ENCODE measurements around the gene OR2Y1.
"Not testable (repeated sequence)": the region's sequence is repeated elsewhere in the genome, so short reads cannot be mapped to it uniquely, and the experiment has no call there.

OR2Y1 gene, protein sequence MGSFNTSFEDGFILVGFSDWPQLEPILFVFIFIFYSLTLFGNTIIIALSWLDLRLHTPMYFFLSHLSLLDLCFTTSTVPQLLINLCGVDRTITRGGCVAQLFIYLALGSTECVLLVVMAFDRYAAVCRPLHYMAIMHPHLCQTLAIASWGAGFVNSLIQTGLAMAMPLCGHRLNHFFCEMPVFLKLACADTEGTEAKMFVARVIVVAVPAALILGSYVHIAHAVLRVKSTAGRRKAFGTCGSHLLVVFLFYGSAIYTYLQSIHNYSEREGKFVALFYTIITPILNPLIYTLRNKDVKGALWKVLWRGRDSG

DNA sequence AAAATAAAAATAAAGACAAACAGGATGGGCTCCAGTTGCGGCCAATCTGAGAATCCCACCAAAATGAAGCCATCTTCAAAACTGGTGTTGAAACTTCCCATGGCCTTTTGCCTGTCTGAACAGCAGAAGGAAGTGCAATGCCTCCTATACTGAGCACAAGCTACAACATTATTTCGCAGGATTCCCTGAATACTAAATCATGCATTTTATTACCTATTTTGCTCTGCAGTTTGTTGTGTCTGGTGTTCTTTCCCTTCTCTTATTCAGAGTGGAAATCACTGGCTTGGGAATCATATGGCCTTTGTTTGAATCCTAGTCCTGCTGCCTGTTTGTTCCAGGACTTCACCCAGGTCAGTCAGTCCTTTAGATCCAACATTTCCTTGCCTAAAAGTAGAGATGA lies at the start of gene OR2Y1:
Gene OR2Y1, minus strand, starts transcription at position 101 of the 400 bp plus-strand sequence. Its CDS starts 0 bp downstream, at position 101.
- no peak within 1 kb of the TSS for H3K4me3 ChIP-seq (ENCODE audit: low read length)
- no peak for TF ChIP-seq ZNF274 (IDR thresholded peaks at IDR 0.05; ENCODE audit: low read depth, low read length)

DNA sequence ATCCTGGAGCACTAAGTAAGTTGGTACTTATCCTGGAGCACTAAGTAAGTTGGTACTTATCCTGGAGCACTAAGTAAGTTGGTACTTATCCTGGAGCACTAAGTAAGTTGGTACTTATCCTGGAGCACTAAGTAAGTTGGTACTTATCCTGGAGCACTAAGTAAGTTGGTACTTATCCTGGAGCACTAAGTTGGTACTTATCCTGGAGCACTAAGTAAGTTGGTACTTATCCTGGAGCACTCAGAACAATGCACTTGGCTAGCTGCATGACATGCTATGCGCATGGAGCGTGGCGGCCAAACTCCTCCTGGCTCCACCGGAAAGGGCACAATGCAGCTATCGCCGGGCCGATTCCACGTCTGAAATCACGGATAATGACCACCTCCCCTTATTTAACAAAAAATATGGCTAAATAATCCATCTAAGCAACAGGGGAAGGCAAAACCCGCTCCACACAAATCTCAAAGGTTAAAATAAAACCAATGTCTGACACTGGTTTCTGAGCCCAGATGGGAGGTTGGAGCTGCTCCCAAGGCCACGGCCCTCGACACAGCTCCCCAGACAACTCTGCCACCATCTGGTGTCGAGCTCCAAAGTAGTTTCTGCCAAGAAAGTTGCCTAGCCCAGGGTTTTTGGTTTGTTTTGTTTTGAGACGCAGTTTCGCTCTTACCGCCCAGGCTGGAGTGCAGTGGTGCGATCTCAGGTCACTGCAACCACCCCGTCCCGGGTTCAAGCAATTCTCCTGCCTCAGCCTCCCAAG lies 49.0 kb upstream of the OR2Y1 start:
- H3K4me3 ChIP-seq (ENCODE audit: low read length) = not testable (repeated sequence)

DNA sequence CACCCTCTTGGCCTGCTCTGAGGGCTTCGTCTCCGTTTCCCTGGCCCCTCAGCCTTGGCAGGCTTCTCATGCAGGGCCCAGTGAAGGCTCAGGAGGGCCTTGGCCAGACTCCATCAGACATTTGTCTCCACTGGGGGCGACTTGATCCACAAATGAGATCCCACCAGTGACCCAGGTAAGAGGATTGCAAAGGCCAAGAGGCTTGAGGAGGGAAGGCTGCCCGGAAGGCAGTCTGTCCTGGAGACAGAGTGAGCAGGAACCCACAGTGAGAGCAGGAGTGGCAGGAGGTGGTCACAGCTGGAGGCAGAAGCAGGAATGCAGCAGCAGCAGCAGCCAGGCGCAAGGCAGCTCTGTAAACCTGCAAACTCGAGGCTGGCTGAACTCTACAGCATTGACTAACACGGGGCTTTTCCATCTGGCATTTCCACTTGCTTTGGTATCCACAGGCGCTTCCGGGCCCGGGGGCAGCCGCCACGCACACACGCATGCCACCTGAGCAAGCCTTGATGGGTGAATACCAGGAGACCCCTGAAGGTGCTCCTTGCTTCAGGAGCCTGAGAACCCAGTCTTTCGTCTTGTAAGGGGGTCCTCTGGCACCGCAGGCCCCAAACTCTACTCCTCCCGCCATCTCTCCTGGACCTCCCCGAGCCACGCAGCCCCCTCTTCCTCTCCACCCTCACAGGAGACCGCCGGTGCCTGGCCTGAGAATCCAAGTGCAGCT lies 48.0 kb upstream of the OR2Y1 start:
- TF ChIP-seq ZNF274 (IDR thresholded peaks at IDR 0.05; ENCODE audit: low read depth, low read length) = no peak
- no peak overlapping the region for H3K4me3 ChIP-seq (ENCODE audit: low read length)

DNA sequence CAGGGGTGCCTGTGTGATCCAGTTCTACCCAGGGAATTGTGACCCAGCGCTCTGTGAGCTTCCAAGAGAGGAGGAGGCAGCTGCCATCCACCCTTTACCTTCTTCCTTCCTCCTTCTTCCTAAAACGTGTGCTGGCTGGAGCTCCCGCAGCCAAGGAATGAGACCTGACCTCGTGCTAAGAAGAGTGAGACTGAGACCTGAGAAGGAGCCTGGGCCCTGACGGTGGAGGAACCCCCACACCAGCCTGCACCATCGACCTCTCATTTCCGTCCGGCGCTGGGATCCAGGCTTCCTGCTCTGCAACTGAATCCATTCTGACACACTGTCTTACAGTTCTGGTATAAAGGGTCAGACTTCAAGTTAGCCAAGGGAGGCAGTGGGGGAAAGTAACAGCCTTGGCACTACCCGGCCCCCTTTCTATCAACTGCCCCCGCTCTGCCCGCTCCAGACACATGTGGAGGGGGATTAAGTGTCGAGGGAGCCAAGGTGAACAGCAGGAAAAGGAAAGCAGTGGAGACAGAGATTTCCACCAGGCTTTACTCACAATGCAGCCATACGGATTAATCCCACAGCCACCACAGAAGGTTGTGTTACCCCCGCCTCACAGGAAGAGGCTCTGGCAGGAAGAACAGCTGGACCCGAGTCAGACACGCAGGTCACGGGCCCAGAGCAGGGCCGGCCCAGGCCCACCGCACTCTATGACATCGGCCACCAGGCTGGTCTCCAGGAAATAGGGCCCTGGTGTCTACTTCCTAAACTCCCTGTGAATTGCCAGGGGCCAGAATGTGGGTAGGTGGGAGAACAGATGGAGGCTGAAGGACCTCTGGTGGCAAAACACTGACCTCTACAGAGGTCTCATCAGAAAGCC lies 46.9 kb upstream of the OR2Y1 start:
- no peak for TF ChIP-seq ZNF274 (IDR thresholded peaks at IDR 0.05; ENCODE audit: low read depth, low read length)

DNA sequence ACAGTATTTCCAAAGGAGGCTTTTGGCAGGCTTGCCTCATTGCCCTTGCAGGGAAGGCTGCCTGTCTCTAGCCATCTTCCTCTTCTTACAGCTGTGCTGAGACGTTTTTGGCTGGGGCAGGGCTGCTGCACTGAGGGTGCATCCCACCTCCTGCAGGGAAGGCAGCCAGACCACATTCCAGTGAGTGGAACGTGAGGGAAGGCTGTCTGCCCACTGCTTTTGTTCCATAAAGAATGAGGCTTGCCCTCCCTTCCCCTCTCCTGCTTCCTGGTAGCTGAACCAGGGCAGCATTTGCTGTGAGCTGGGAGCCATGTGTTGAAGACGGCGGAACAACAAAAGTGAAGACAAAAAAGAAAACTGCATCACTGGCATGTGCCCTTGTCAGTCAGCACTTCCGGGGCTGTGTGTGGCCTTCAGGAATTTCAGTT lies 46.0 kb upstream of the OR2Y1 start:
- no peak overlapping the region for H3K4me3 ChIP-seq (ENCODE audit: low read length)
- no peak for TF ChIP-seq ZNF274 (IDR thresholded peaks at IDR 0.05; ENCODE audit: low read depth, low read length)

More for the DNA sequence above, 46.9 kb upstream of the OR2Y1 start:
- H3K4me3 ChIP-seq (ENCODE audit: low read length) = no peak overlapping the region

DNA sequence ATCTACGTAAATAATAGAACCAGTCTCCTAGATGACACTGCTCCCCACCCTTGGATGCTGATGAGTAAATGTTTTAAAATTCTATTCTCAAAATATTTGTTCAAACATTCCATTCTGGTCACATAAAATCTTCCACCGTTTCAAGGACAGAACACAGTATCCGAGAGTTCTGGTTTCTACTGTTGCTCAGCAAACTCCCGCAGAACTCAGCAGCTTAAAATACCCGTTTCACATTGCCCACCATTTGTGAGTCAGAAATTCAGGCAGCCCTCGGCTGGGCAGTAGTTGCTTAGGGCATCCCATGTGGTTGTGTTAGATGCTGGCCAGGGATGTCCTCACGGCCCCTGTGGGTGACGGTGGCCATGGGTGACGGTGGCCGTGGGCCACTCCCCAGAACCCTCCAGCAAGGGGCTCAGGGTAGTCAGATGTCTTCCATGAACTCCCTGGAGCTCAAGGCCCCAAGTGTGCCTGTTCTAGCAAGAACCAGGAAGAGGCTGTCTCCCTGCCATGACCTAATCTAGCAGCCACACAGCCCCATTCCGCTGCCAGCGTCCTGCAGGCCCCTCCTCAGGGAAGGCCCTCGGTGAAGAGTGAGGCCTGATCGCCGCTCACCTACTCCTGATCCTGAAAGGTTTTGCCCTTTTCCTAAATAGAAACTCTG lies 45.4 kb upstream of the OR2Y1 start:
- no peak for TF ChIP-seq ZNF274 (IDR thresholded peaks at IDR 0.05; ENCODE audit: low read depth, low read length)
- no peak overlapping the region for H3K4me3 ChIP-seq (ENCODE audit: low read length)

DNA sequence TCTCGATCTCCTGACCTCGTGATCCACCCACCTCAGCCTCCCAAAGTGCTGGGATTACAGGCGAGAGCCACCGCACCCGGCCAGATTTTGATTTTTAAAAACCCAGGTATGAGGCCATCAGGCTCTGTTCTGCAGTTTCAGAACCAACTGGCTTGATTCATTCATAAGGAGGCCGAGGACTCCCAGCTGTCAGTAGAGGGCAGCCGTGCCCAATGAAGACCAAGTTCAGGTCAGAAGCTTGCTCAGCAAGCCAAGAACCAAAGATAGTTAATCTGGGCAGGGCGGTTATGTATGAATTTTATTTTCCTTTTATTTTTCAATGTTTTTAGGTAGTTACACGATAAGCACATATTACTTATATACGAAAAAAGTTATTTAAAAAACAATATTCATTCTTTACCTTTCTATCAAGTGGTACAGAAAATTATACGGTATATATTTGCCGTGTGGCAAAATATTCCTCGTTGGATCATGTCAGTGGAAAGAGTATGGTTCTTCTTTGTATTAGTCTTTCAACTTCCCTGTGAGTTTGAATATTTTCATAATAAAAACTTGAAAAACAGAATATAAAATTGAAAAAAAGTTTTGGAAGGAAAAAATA lies 44.7 kb upstream of the OR2Y1 start:
- no peak for TF ChIP-seq ZNF274 (IDR thresholded peaks at IDR 0.05; ENCODE audit: low read depth, low read length)

DNA sequence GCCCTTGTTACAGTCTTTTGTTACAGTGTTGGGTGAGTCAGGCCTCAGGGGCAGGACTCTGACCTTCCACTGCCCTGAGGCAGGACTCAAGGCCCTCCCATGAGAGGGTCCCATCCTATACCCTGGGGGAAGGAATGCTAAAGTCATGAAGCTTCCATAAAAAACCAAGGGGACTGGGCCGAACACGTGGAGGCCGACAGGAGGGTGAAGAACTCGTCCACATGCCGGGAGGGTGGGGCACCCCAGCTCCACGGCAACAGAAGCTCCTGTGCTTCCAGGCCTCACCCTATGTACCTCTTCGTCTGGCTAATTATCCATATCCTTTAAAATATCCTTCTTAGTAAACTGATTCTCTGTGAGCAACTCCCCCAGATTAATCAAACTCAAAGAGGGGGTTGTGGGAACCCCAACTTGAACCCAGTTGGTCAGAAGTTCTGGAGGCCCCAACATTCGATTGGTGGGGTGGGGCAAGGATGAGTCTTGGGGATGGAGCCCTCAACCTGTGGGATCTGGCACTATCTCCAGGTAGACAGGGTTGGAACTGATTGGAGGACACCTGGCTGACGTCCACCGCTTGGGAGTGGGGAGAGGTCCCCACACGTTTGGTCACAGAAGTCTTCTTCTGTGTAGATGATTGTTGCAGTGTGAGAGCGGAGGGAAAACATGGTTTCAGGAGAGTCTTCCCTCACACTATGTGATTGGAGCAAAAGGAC lies 43.6 kb upstream of the OR2Y1 start:
- TF ChIP-seq ZNF274 (IDR thresholded peaks at IDR 0.05; ENCODE audit: low read depth, low read length) = no peak
- H3K4me3 ChIP-seq (ENCODE audit: low read length) = no peak overlapping the region

More for the DNA sequence above, 44.7 kb upstream of the OR2Y1 start:
- H3K4me3 ChIP-seq (ENCODE audit: low read length) = no peak overlapping the region

DNA sequence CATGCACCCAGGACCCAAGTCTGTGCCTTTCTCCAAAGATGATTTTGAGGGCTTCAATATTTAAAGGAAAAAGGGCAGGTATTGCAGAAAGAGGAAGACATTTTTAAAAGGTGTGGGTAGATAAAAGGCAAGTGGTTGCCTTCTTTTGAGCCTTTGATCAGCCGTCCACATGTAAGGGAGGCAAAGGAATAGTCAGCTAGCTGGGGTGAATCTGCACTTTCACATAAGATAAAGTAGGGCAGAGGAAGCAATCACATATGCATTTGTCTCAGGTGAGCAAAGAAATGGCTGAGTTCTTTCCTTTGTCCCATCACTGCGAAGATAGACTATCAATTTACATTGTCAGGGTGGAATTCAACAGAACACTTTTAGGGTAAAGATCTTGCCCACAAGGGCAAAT lies 42.9 kb upstream of the OR2Y1 start:
- H3K4me3 ChIP-seq (ENCODE audit: low read length) = no peak overlapping the region
- no peak for TF ChIP-seq ZNF274 (IDR thresholded peaks at IDR 0.05; ENCODE audit: low read depth, low read length)

DNA sequence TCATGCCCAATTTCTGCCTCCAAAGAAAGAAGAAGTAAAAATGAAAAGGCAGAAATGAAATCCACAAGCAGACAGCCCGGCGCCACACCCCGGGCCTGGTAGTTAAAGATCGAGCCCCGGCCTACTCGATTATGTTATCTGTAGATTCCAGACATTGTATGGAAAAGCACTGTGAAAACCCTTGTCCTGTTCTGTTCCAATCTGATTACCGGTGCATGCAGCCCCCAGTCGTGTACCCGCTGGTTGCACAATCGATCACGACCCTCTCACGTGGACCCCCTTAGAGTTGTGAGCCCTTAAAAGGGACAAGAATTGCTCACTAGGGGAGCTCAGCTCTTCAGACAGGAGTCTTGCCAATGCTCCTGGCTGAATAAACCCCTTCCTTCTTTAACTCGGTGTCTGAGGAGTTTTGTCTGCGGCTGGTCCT lies 42.1 kb upstream of the OR2Y1 start:
- H3K4me3 ChIP-seq (ENCODE audit: low read length) = not testable (repeated sequence)

DNA sequence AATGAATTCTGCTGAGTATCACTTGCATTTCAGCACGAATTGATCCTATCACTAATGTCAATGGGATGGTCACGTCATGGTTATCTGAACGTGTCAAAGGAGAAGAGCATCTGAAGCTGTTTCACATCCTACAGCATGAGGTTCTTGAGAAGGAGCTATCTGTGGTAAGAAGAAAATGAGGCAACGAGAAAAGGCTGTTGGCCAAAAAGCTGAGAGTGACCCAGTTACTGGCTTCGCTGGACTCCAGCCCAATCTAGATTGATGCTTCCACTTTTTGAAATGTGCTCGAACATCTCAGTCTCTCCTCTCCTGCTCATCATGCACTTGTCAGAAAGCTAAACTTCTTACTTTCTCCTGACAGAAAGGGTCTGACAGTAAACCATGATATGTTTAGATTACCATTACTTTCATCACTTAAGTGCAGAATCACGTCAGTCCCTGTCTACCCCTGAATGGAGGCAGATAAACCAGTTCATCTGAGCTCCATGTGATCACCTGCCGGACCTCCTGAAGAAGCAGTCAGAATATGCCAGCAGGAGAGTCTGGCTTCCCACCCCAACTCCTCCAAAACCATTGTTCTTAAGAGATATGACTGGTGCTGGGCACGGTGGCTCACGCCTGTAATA lies 40.2 kb upstream of the OR2Y1 start:
- H3K4me3 ChIP-seq (ENCODE audit: low read length) = no peak overlapping the region
- TF ChIP-seq ZNF274 (IDR thresholded peaks at IDR 0.05; ENCODE audit: low read depth, low read length) = no peak

DNA sequence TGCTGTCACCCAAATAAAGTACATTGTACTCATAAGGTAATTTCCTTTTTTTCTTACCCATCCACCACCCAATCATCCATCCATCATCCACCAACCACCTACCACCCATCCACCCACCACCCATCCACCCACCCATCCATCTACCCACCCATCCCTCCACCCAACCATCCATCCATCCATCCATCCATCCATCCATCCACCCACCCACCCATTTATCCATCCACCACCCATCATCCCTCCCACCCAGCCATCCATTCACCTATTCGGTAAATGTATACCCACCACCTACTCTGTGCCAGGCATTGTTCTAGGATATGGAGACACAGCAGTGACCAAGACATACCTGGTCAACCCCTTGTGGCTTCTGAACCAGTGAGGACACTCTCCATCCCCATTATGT lies 37.6 kb upstream of the OR2Y1 start:
- no peak for TF ChIP-seq ZNF274 (IDR thresholded peaks at IDR 0.05; ENCODE audit: low read depth, low read length)
- no peak overlapping the region for H3K4me3 ChIP-seq (ENCODE audit: low read length)
